Umbilical cord (tissue), 2 donors: Measurements from ENCODE around the gene DCST1. TPM values are rescaled to one million over a fixed set of nuclear protein-coding genes. Genes with fewer than 3 reads are reported as not detected.
A peak's percentile ranks its signal among the peaks of the same experiment; 100 is the strongest.

Source experiments
- DNase-seq: peaks from one replicate; pipeline ENCODE4 v3.0.0-alpha.2; 2015; ENCODE audit warnings: low spot score
- total RNA-seq: library from RNA; depleted of rRNA; stranded (reverse); fragments of >200 nt; gene quantifications from one replicate; pipeline ENCODE4 v1.2.3, GENCODE V29; 2014; ENCODE audit warnings: low replicate concordance; ENCODE audit not compliant: insufficient read depth

Gene DCST1
- total RNA-seq, 1 donor from 2014 or later, result not detected

- peak; percentile 44 for DNase-seq
Measured at GRCh38 chr1:155051777-155052398, 18.3 kb downstream of the DCST1 start.

GRCh38 chr1:155052439-155053395, 19.1 kb downstream of the DCST1 start:
- no peak for DNase-seq

GRCh38 chr1:155053531-155054105, 20.0 kb downstream of the DCST1 start:
- DNase-seq, result no peak

- DNase-seq, result no peak
Measured at GRCh38 chr1:155057104-155057503, 23.5 kb downstream of the DCST1 start.

- DNase-seq, result no peak
Measured at GRCh38 chr1:155057788-155058211, 24.2 kb downstream of the DCST1 start.

GRCh38 chr1:155060736-155061135, 27.1 kb downstream of the DCST1 start:
- DNase-seq, result no peak

- DNase-seq, result peak; percentile 80
Measured at GRCh38 chr1:155061381-155062150, 27.9 kb downstream of the DCST1 start.

GRCh38 chr1:155062151-155062686, 28.6 kb downstream of the DCST1 start:
- DNase-seq, result no peak

GRCh38 chr1:155062702-155063411, 29.2 kb downstream of the DCST1 start:
- DNase-seq, result peak; percentile 57

GRCh38 chr1:155063550-155064110, 30.0 kb downstream of the DCST1 start, which contains the start of gene EFNA4:
EFNA4 (plus strand) TSS chr1:155063740; CDS start chr1:155063824, 84 bp downstream.
- peak; percentile 91 for DNase-seq

- DNase-seq, result peak; percentile 22
Measured at GRCh38 chr1:155064111-155064831, 30.6 kb downstream of the DCST1 start.

GRCh38 chr1:155064832-155065429, 31.3 kb downstream of the DCST1 start:
- no peak for DNase-seq

- no peak for DNase-seq
Measured at GRCh38 chr1:155066777-155067176, 33.2 kb downstream of the DCST1 start.

GRCh38 chr1:155068599-155068998, 35.0 kb downstream of the DCST1 start:
- no peak for DNase-seq

- peak; percentile 48 for DNase-seq
Measured at GRCh38 chr1:155069551-155070157, 36.0 kb downstream of the DCST1 start.

- no peak for DNase-seq
Measured at GRCh38 chr1:155070158-155070621, 36.6 kb downstream of the DCST1 start.

GRCh38 chr1:155070721-155071569, 37.3 kb downstream of the DCST1 start:
- DNase-seq, result peak; percentile 82

- no peak for DNase-seq
Measured at GRCh38 chr1:155071701-155072100, 38.1 kb downstream of the DCST1 start.
